ENCODE measurements around the gene HUNK.

DNA sequence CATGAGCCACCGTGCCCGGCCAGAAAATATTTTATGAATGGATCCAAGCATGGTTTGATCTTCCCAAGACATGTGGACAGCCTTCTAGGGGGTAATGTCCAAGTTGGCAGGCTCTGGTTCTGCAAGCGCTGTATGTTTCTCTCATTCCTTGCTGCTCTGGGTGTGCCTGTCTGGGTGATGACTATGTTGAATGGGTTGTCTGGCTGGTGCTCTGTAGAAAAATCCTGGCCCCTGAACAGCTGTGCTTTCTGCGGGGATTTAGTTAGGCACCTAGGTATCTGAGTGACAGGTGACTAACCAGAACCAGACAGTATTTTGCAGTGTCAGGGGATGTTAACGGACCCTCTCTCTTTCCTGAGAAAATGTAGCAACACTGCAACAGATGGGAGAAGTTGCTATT, 14.1 kb downstream of the HUNK start:
- TF ChIP-seq, protein P1, sequence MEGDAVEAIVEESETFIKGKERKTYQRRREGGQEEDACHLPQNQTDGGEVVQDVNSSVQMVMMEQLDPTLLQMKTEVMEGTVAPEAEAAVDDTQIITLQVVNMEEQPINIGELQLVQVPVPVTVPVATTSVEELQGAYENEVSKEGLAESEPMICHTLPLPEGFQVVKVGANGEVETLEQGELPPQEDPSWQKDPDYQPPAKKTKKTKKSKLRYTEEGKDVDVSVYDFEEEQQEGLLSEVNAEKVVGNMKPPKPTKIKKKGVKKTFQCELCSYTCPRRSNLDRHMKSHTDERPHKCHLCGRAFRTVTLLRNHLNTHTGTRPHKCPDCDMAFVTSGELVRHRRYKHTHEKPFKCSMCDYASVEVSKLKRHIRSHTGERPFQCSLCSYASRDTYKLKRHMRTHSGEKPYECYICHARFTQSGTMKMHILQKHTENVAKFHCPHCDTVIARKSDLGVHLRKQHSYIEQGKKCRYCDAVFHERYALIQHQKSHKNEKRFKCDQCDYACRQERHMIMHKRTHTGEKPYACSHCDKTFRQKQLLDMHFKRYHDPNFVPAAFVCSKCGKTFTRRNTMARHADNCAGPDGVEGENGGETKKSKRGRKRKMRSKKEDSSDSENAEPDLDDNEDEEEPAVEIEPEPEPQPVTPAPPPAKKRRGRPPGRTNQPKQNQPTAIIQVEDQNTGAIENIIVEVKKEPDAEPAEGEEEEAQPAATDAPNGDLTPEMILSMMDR (IDR thresholded peaks at IDR 0.05) = no peak
- TF ChIP-seq ZFX (IDR thresholded peaks at IDR 0.05; ENCODE audit: borderline replicate concordance) = no peak

Measured in 22Rv1 (cell line).